Body of pancreas (tissue), 4 donors: ENCODE results near the gene EYA3.

ENCODE experiments used
- CTCF ChIP-seq, 7 experiments: fragments of 450-650 bp in 4 of 7; fragments of 200-600 bp in 3 of 7; sonication (generic) in 3 of 7; IDR thresholded peaks; one replicate each; pipeline ENCODE4 v1.5.1; 2016 to 2019; ENCODE audit warnings: antibody characterized with exemption in 7 of 7
- POLR2A ChIP-seq, 3 donors: fragments of 450-650 bp; IDR thresholded peaks; one replicate each; pipeline ENCODE4 v1.6.1; 2016; ENCODE audit warnings: antibody characterized with exemption in 3 of 3, mild to moderate bottlenecking in 2 of 3

- no peak for TF ChIP-seq CTCF (IDR thresholded peaks at IDR 0.05)
- TF ChIP-seq POLR2A (IDR thresholded peaks at IDR 0.05) = no peak
Observed at GRCh38 chr1:27966402-27967105, 121.9 kb downstream of the EYA3 start.
